AG04450 (cell line): Measurements from ENCODE around the gene DNAJB13. TPM values are rescaled to one million over a fixed set of nuclear protein-coding genes. Genes with fewer than 3 reads are reported as not detected.

Experiments used
- CTCF ChIA-PET: fragments of 300-600, 350-600 bp; formaldehyde crosslinking; extraction: SDS; loops from one replicate; lab custom pipeline; 2022; ENCODE audit warnings: antibody characterized with exemption, inconsistent platforms; lab: Charles Lee
- POLR2A ChIA-PET: fragments of 350-600 bp; formaldehyde crosslinking; extraction: SDS; loops from one replicate; lab custom pipeline; 2021; ENCODE audit warnings: antibody characterized with exemption, inconsistent platforms; lab: Yijun Ruan, JAX
- DNase-seq: peaks from one replicate; pipeline ENCODE4 v3.0.0-alpha.2; 2011; ENCODE audit warnings: low read depth, low spot score
- H3K27ac ChIP-seq: one replicate; pipeline ENCODE4 v1.5.1; 2012; ENCODE audit warnings: low read depth, low read length, control low read depth
- H3K27me3 ChIP-seq: one replicate; pipeline ENCODE4 v1.6.0; 2012; ENCODE audit warnings: low read length; ENCODE audit not compliant: control insufficient read depth, insufficient read depth
- H3K4me3 ChIP-seq: 2 replicates; pipeline ENCODE4 v1.5.1; 2011; ENCODE audit warnings: mild to moderate bottlenecking, low read depth, low read length, control low read depth
- H3K9me3 ChIP-seq: 2 replicates; pipeline ENCODE4 v1.5.1; 2012; ENCODE audit warnings: low read length; ENCODE audit not compliant: control insufficient read depth, insufficient read depth
- CTCF ChIP-seq: IDR thresholded peaks from 2 replicates; pipeline ENCODE4 v1.5.1; 2011; ENCODE audit warnings: low read depth, low read length, control low read depth, inconsistent platforms
- polyA plus RNA-seq: library from polyadenylated mRNA; depleted of rRNA; stranded (reverse); fragments of >200 nt; gene quantifications from 2 replicates; pipeline ENCODE4 v1.2.3, GENCODE V29; 2011; rRNA removed

DNAJB13 gene
- polyA plus RNA-seq, 1 experiment: 0.11 TPM

- H3K27ac ChIP-seq: peak overlapping the region; percentile 52
- H3K27me3 ChIP-seq: no peaks in the 10 kb centered on the region
- ChIA-PET POLR2A (no interaction called here), CTCF (interaction anchor here (0.8 kb wide), 1 partner anchor 9 kb away, joined by 3 read pairs; no protein-coding TSS in a partner anchor)
- DNase-seq: peak; percentile 59
- no peaks in the 10 kb centered on the region for H3K9me3 ChIP-seq
- no peak overlapping the region for H3K4me3 ChIP-seq
- no peak for TF ChIP-seq CTCF
Observed at GRCh38 chr11:74018331-74019005, 67.6 kb downstream of the DNAJB13 start.

- Histone ChIP-seq H3K4me3 (no peak overlapping the region), H3K9me3 (no peaks in the 10 kb centered on the region), H3K27me3 (no peaks in the 10 kb centered on the region), H3K27ac (no peak overlapping the region)
- CTCF ChIA-PET: no interaction called here
- POLR2A ChIA-PET: no interaction called here
- no peak for TF ChIP-seq CTCF
- DNase-seq: no peak
Observed at GRCh38 chr11:74019104-74019738, 68.4 kb downstream of the DNAJB13 start.

- no peaks in the 10 kb centered on the region for H3K9me3 ChIP-seq
- no peak for DNase-seq
- no peaks in the 10 kb centered on the region for H3K27me3 ChIP-seq
- no peak for TF ChIP-seq CTCF
- H3K4me3 ChIP-seq: no peak overlapping the region
- ChIA-PET CTCF (no interaction called here), POLR2A (no interaction called here)
- no peak overlapping the region for H3K27ac ChIP-seq
Observed at GRCh38 chr11:74019860-74020259, 69.0 kb downstream of the DNAJB13 start.

Other genes with a start within 250 kb of the DNAJB13 start
- gene RAB6A, start 190.0 kb upstream of the DNAJB13 start, polyA plus RNA-seq: 97.0 and 153 TPM in 2 replicates
- gene MRPL48, start 163.2 kb upstream of the DNAJB13 start, polyA plus RNA-seq: 57.9 and 65.7 TPM in 2 replicates
- gene COA4, start 74.2 kb upstream of the DNAJB13 start, polyA plus RNA-seq: 54.5 and 57.3 TPM in 2 replicates
- gene PAAF1, start 74.0 kb upstream of the DNAJB13 start, polyA plus RNA-seq: 14.4 and 18.5 TPM in 2 replicates
- gene UCP2, start 31.8 kb downstream of the DNAJB13 start, polyA plus RNA-seq: 4.7 and 5.9 TPM in 2 replicates
- 0.41 and 0.53 TPM in 2 replicates for gene UCP3, start 58.1 kb downstream of the DNAJB13 start, polyA plus RNA-seq
- gene C2CD3, start 220.0 kb downstream of the DNAJB13 start, polyA plus RNA-seq: 8.4 and 8.7 TPM in 2 replicates
- 57.2 and 59.6 TPM in 2 replicates for gene PPME1, start 220.3 kb downstream of the DNAJB13 start, polyA plus RNA-seq